NT2/D1 (cell line): ENCODE measurements around the gene ASAP2.

ENCODE experiments used
- SUZ12 ChIP-seq: IDR thresholded peaks from 2 replicates; pipeline ENCODE4 v1.6.1; 2011; ENCODE audit not compliant: insufficient read length, insufficient read depth; ENCODE audit errors: extremely low read depth
- YY1 ChIP-seq: IDR thresholded peaks from 2 replicates; pipeline ENCODE4 v1.6.1; 2011; ENCODE audit not compliant: insufficient read length, insufficient read depth
- ZNF274 ChIP-seq: IDR thresholded peaks from 2 replicates; pipeline ENCODE4 v1.6.1; 2011; ENCODE audit warnings: mild to moderate bottlenecking, low read depth, low read length

- no peak for TF ChIP-seq SUZ12
- no peak for TF ChIP-seq YY1
- TF ChIP-seq ZNF274: no peak
These were observed 193.9 kb downstream of the ASAP2 start for GRCh38 chr2:9400268-9401058.
